ENCODE data around the gene RBAK.

The RBAK gene

GRCh38 chr7:5053175-5053574 is 7.5 kb downstream of the RBAK start:
- no peak overlapping the region for H3K27ac ChIP-seq (ENCODE audit: poor library complexity, severe bottlenecking)
- peaks cover 8% of the 10 kb centered on the region for H3K9me3 ChIP-seq (ENCODE audit: severe bottlenecking)
- ATAC-seq (ENCODE audit: low read depth): no peak
- no peak overlapping the region for H3K4me3 ChIP-seq (ENCODE audit: severe bottlenecking)
- no peaks in the 10 kb centered on the region for H3K4me1 ChIP-seq (ENCODE audit: insufficient read depth, poor library complexity, severe bottlenecking)
- H3K36me3 ChIP-seq (ENCODE audit: low read depth): peaks cover 79% of the 10 kb centered on the region
- no peaks in the 10 kb centered on the region for H3K27me3 ChIP-seq (ENCODE audit: insufficient read depth, poor library complexity, severe bottlenecking)
- TF ChIP-seq CTCF (IDR thresholded peaks at IDR 0.05; ENCODE audit: poor library complexity, severe bottlenecking): no peak
- no peak for DNase-seq (ENCODE audit: low spot score)

- H3K9me3 ChIP-seq (ENCODE audit: severe bottlenecking): peaks cover 67% of the 10 kb centered on the region
- ATAC-seq (ENCODE audit: low read depth): no peak
- no peaks in the 10 kb centered on the region for H3K4me1 ChIP-seq (ENCODE audit: insufficient read depth, poor library complexity, severe bottlenecking)
- no peak overlapping the region for H3K27ac ChIP-seq (ENCODE audit: poor library complexity, severe bottlenecking)
- no peaks in the 10 kb centered on the region for H3K27me3 ChIP-seq (ENCODE audit: insufficient read depth, poor library complexity, severe bottlenecking)
- H3K4me3 ChIP-seq (ENCODE audit: severe bottlenecking): no peak overlapping the region
- H3K36me3 ChIP-seq (ENCODE audit: low read depth): peaks cover 82% of the 10 kb centered on the region
- no peak for TF ChIP-seq CTCF (IDR thresholded peaks at IDR 0.05; ENCODE audit: poor library complexity, severe bottlenecking)
- DNase-seq (ENCODE audit: low spot score): no peak
These were observed 18.0 kb downstream of the RBAK start for GRCh38 chr7:5063698-5064097.

DNA sequence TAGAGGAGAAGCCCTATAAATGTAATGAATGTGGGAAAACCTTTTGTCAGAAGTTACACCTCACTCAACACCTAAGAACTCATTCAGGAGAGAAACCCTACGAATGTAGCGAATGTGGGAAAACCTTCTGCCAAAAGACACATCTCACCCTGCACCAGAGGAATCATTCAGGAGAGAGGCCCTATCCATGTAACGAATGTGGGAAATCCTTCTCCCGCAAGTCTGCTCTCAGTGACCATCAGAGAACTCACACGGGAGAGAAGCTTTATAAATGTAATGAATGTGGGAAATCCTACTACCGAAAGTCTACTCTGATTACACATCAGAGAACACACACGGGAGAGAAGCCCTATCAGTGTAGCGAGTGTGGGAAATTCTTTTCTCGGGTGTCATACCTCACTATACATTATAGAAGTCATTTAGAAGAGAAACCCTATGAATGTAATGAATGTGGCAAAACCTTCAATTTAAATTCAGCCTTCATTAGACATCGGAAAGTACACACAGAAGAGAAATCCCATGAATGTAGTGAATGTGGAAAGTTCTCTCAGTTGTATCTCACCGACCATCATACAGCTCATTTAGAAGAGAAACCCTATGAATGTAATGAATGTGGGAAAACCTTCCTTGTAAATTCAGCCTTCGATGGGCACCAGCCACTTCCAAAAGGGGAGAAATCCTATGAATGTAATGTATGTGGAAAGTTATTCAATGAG is 18.9 kb downstream of the RBAK start:
- H3K4me3 ChIP-seq (ENCODE audit: severe bottlenecking): no peak overlapping the region
- H3K27me3 ChIP-seq (ENCODE audit: insufficient read depth, poor library complexity, severe bottlenecking): no peaks in the 10 kb centered on the region
- no peak overlapping the region for H3K27ac ChIP-seq (ENCODE audit: poor library complexity, severe bottlenecking)
- DNase-seq (ENCODE audit: low spot score) (no peak), ATAC-seq (ENCODE audit: low read depth) (no peak)
- H3K4me1 ChIP-seq (ENCODE audit: insufficient read depth, poor library complexity, severe bottlenecking): no peaks in the 10 kb centered on the region
- no peak for TF ChIP-seq CTCF (IDR thresholded peaks at IDR 0.05; ENCODE audit: poor library complexity, severe bottlenecking)
- peaks cover 65% of the 10 kb centered on the region for H3K9me3 ChIP-seq (ENCODE audit: severe bottlenecking)
- H3K36me3 ChIP-seq (ENCODE audit: low read depth): peaks cover 74% of the 10 kb centered on the region

DNA sequence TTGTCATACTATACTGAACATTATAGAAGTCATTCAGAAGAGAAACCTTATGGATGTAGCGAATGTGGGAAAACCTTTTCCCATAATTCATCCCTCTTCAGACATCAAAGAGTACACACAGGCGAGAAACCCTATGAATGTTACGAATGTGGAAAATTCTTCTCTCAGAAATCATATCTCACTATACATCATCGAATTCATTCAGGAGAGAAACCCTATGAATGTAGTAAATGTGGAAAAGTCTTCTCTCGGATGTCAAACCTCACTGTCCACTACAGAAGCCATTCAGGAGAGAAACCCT is 19.4 kb downstream of the RBAK start:
- H3K27ac ChIP-seq (ENCODE audit: poor library complexity, severe bottlenecking): no peak overlapping the region
- H3K27me3 ChIP-seq (ENCODE audit: insufficient read depth, poor library complexity, severe bottlenecking): no peaks in the 10 kb centered on the region
- no peaks in the 10 kb centered on the region for H3K4me1 ChIP-seq (ENCODE audit: insufficient read depth, poor library complexity, severe bottlenecking)
- peaks cover 63% of the 10 kb centered on the region for H3K9me3 ChIP-seq (ENCODE audit: severe bottlenecking)
- TF ChIP-seq CTCF (IDR thresholded peaks at IDR 0.05; ENCODE audit: poor library complexity, severe bottlenecking): no peak
- no peak for DNase-seq (ENCODE audit: low spot score)
- no peak overlapping the region for H3K4me3 ChIP-seq (ENCODE audit: severe bottlenecking)
- no peak for ATAC-seq (ENCODE audit: low read depth)
- peaks cover 69% of the 10 kb centered on the region for H3K36me3 ChIP-seq (ENCODE audit: low read depth)

GRCh38 chr7:5068521-5068920 is 22.9 kb downstream of the RBAK start:
- DNase-seq (ENCODE audit: low spot score) (no peak), ATAC-seq (ENCODE audit: low read depth) (no peak)
- H3K4me1 ChIP-seq (ENCODE audit: insufficient read depth, poor library complexity, severe bottlenecking): no peaks in the 10 kb centered on the region
- H3K36me3 ChIP-seq (ENCODE audit: low read depth): peaks cover 36% of the 10 kb centered on the region
- no peak overlapping the region for H3K27ac ChIP-seq (ENCODE audit: poor library complexity, severe bottlenecking)
- TF ChIP-seq CTCF (IDR thresholded peaks at IDR 0.05; ENCODE audit: poor library complexity, severe bottlenecking): no peak
- H3K4me3 ChIP-seq (ENCODE audit: severe bottlenecking): no peak overlapping the region
- no peaks in the 10 kb centered on the region for H3K27me3 ChIP-seq (ENCODE audit: insufficient read depth, poor library complexity, severe bottlenecking)
- peaks cover 48% of the 10 kb centered on the region for H3K9me3 ChIP-seq (ENCODE audit: severe bottlenecking)

Measured in RWPE2 (cell line).